NT2/D1 (cell line): Measurements from ENCODE around the gene ZNF524.
"Not testable (repeated sequence)": the region's sequence is repeated elsewhere in the genome, so short reads cannot be mapped to it uniquely, and the experiment has no call there.

Experiments
- DNase-seq: peaks from one replicate; pipeline ENCODE4 v3.0.0-alpha.2; 2011; ENCODE audit warnings: low read depth, low spot score
- H3K27me3 ChIP-seq: 2 replicates; pipeline ENCODE4 v1.6.0; 2011; ENCODE audit warnings: mild to moderate bottlenecking; ENCODE audit not compliant: insufficient read length, insufficient read depth
- H3K36me3 ChIP-seq: 2 replicates; pipeline ENCODE4 v1.6.1; 2011; ENCODE audit warnings: mild to moderate bottlenecking, low read length, mixed read lengths; ENCODE audit not compliant: insufficient read depth, insufficient read length
- H3K4me1 ChIP-seq: 2 replicates; pipeline ENCODE4 v1.5.1; 2011; ENCODE audit not compliant: insufficient read depth, insufficient read length
- H3K4me3 ChIP-seq: 2 replicates; pipeline ENCODE4 v1.5.1; 2011; ENCODE audit warnings: low read depth; ENCODE audit not compliant: insufficient read length
- H3K9ac ChIP-seq: 2 replicates; pipeline ENCODE4 v1.6.0; 2011; ENCODE audit warnings: low read depth; ENCODE audit not compliant: insufficient read length
- H3K9me3 ChIP-seq: 2 replicates; pipeline ENCODE4 v1.5.1; 2011; ENCODE audit warnings: mild to moderate bottlenecking, low read length; ENCODE audit not compliant: insufficient read depth
- SUZ12 ChIP-seq: IDR thresholded peaks from 2 replicates; pipeline ENCODE4 v1.6.1; 2011; ENCODE audit not compliant: insufficient read length, insufficient read depth; ENCODE audit errors: extremely low read depth
- YY1 ChIP-seq: IDR thresholded peaks from 2 replicates; pipeline ENCODE4 v1.6.1; 2011; ENCODE audit not compliant: insufficient read length, insufficient read depth
- ZNF274 ChIP-seq: IDR thresholded peaks from 2 replicates; pipeline ENCODE4 v1.6.1; 2011; ENCODE audit warnings: mild to moderate bottlenecking, low read depth, low read length

The ZNF524 gene

GRCh38 chr19:55554741-55555152, 45.3 kb upstream of the ZNF524 start:
- DNase-seq, result no peak
- peaks cover 21% of the 10 kb centered on the region for H3K27me3 ChIP-seq

GRCh38 chr19:55559684-55560083, 40.4 kb upstream of the ZNF524 start:
- TF ChIP-seq ZNF274 (no peak), SUZ12 (no peak), YY1 (no peak)
- no peak overlapping the region for H3K4me3 ChIP-seq
- no peaks in the 10 kb centered on the region for H3K9me3 ChIP-seq
- DNase-seq, result no peak
- H3K9ac ChIP-seq, result no peak overlapping the region
- no peaks in the 10 kb centered on the region for H3K36me3 ChIP-seq
- no peaks in the 10 kb centered on the region for H3K27me3 ChIP-seq
- no peaks in the 10 kb centered on the region for H3K4me1 ChIP-seq

More at GRCh38 chr19:55554741-55555152, 45.3 kb upstream of the ZNF524 start:
- Histone ChIP-seq H3K4me3 (no peak overlapping the region), H3K9me3 (no peaks in the 10 kb centered on the region), H3K4me1 (peaks cover 2% of the 10 kb centered on the region), H3K9ac (no peak overlapping the region), H3K36me3 (no peaks in the 10 kb centered on the region)
- TF ChIP-seq YY1 (no peak), ZNF274 (no peak), SUZ12 (no peak)

GRCh38 chr19:55563261-55563690, 36.8 kb upstream of the ZNF524 start:
- no peak overlapping the region for H3K4me3 ChIP-seq
- TF ChIP-seq ZNF274 (no peak), SUZ12 (no peak), YY1 (no peak)
- no peaks in the 10 kb centered on the region for H3K9me3 ChIP-seq
- H3K9ac ChIP-seq, result no peak overlapping the region
- no peaks in the 10 kb centered on the region for H3K36me3 ChIP-seq
- no peaks in the 10 kb centered on the region for H3K27me3 ChIP-seq
- no peak for DNase-seq
- no peaks in the 10 kb centered on the region for H3K4me1 ChIP-seq

GRCh38 chr19:55566823-55567222, 33.3 kb upstream of the ZNF524 start:
- no peak overlapping the region for H3K4me3 ChIP-seq
- H3K36me3 ChIP-seq, result no peaks in the 10 kb centered on the region
- TF ChIP-seq ZNF274, result no peak
- TF ChIP-seq SUZ12, result no peak
- TF ChIP-seq YY1, result no peak
- no peaks in the 10 kb centered on the region for H3K4me1 ChIP-seq
- no peaks in the 10 kb centered on the region for H3K9me3 ChIP-seq
- H3K27me3 ChIP-seq, result no peaks in the 10 kb centered on the region
- DNase-seq, result no peak
- H3K9ac ChIP-seq, result no peak overlapping the region

GRCh38 chr19:55567708-55568328, 32.3 kb upstream of the ZNF524 start:
- no peak overlapping the region for H3K4me3 ChIP-seq
- no peak for DNase-seq
- no peak for TF ChIP-seq SUZ12
- no peak for TF ChIP-seq YY1
- no peak for TF ChIP-seq ZNF274
- no peaks in the 10 kb centered on the region for H3K9me3 ChIP-seq
- H3K9ac ChIP-seq, result no peak overlapping the region
- H3K4me1 ChIP-seq, result no peaks in the 10 kb centered on the region
- H3K36me3 ChIP-seq, result no peaks in the 10 kb centered on the region
- H3K27me3 ChIP-seq, result no peaks in the 10 kb centered on the region

- H3K4me1 ChIP-seq, H3K27me3 ChIP-seq, DNase-seq, H3K36me3 ChIP-seq, H3K9me3 ChIP-seq, H3K4me3 ChIP-seq, H3K9ac ChIP-seq: not testable (repeated sequence)
These were observed 30.6 kb upstream of the ZNF524 start for GRCh38 chr19:55569477-55569876.

GRCh38 chr19:55573929-55574328, 26.2 kb upstream of the ZNF524 start:
- H3K27me3 ChIP-seq, H3K4me3 ChIP-seq, H3K9me3 ChIP-seq, H3K9ac ChIP-seq, DNase-seq, H3K4me1 ChIP-seq: not testable (repeated sequence)
- H3K36me3 ChIP-seq, result peaks cover 19% of the 10 kb centered on the region

- DNase-seq, result no peak
- Histone ChIP-seq H3K4me3 (no peak overlapping the region), H3K9ac (no peak overlapping the region), H3K27me3 (no peaks in the 10 kb centered on the region), H3K9me3 (no peaks in the 10 kb centered on the region), H3K4me1 (no peaks in the 10 kb centered on the region), H3K36me3 (peaks cover 24% of the 10 kb centered on the region)
- TF ChIP-seq SUZ12 (no peak), YY1 (no peak), ZNF274 (no peak)
These were observed 23.3 kb upstream of the ZNF524 start for GRCh38 chr19:55576746-55577145.
